Measurements from ENCODE around the gene OPCML. TPM values are rescaled to one million over a fixed set of nuclear protein-coding genes. Genes with fewer than 3 reads are reported as not detected.

OPCML gene
- total RNA-seq, 1 donor from 2014 or later = not detected

GRCh38 chr11:133219543-133219942 is 312.8 kb downstream of the OPCML start:
- ATAC-seq (ENCODE audit: low read depth) = no peak
- no peak for TF ChIP-seq CTCF (IDR thresholded peaks at IDR 0.05)
- H3K9me3 Mint-ChIP-seq = no peaks in the 10 kb centered on the region

GRCh38 chr11:133216813-133217212 is 315.5 kb downstream of the OPCML start:
- POLR2A ChIA-PET = no interaction called here
- Mint-ChIP-seq H3K9me3 (no peaks in the 10 kb centered on the region), H3K27ac (no peak overlapping the region), H3K27me3 (no peaks in the 10 kb centered on the region), H3K4me3 (no peak overlapping the region), H3K4me1 (no peaks in the 10 kb centered on the region), H3K36me3 (ENCODE audit: low read depth) (no peaks in the 10 kb centered on the region)
- DNase-seq (no peak), ATAC-seq (ENCODE audit: low read depth) (no peak)
- intact Hi-C loops (cut with micrococcal nuclease) = no loop called here
- no peak for TF ChIP-seq CTCF (IDR thresholded peaks at IDR 0.05)
- CTCF ChIA-PET = no interaction called here

More at GRCh38 chr11:133219543-133219942, 312.8 kb downstream of the OPCML start:
- intact Hi-C loops (cut with micrococcal nuclease) = no loop called here
- H3K4me3 Mint-ChIP-seq = no peak overlapping the region
- DNase-seq = no peak
- H3K36me3 Mint-ChIP-seq (ENCODE audit: low read depth) = no peaks in the 10 kb centered on the region
- POLR2A ChIA-PET = no interaction called here
- H3K4me1 Mint-ChIP-seq = no peaks in the 10 kb centered on the region
- CTCF ChIA-PET = no interaction called here
- H3K27ac Mint-ChIP-seq = no peak overlapping the region
- no peaks in the 10 kb centered on the region for H3K27me3 Mint-ChIP-seq

DNA sequence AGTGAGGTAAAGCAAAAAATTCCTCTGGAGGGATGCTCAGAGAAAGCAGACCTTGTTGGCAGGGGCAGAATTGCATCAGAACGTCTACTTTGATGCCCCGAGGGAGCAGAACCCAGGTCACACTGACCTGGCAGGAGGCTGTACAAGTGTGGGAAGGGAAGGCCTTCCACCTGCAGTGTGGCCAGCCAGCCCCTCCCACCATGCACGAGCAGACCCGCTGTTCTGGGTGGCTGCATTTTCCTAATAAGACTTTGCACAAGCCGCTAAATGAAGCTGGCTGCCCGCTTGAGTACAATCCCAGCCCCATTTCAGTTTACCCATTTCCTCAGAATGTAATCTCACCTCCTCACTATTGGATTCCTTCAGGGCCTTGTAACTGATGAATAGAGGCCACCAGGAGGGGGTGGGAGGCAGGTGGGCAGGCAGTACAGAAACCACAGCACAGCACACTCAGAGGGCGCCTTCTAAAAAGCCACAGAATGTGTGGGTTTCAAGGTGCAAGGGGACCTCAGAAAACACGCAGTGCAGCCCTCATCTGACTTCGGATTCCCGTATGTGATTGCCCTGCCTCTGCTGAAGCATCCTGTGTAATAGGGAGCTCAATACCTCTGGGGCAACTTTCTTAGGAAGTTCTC is 316.6 kb downstream of the OPCML start:
- ChIA-PET POLR2A (no interaction called here), CTCF (no interaction called here)
- no peak for TF ChIP-seq CTCF (IDR thresholded peaks at IDR 0.05)
- H3K4me1 Mint-ChIP-seq = no peaks in the 10 kb centered on the region
- no peak overlapping the region for H3K4me3 Mint-ChIP-seq
- intact Hi-C loops (cut with micrococcal nuclease) = no loop called here
- no peaks in the 10 kb centered on the region for H3K9me3 Mint-ChIP-seq
- H3K36me3 Mint-ChIP-seq (ENCODE audit: low read depth) = no peaks in the 10 kb centered on the region
- ATAC-seq (ENCODE audit: low read depth) = no peak
- no peaks in the 10 kb centered on the region for H3K27me3 Mint-ChIP-seq
- DNase-seq = no peak
- no peak overlapping the region for H3K27ac Mint-ChIP-seq

GRCh38 chr11:133214646-133215045 is 317.7 kb downstream of the OPCML start:
- Mint-ChIP-seq H3K4me1 (no peaks in the 10 kb centered on the region), H3K27me3 (no peaks in the 10 kb centered on the region), H3K9me3 (no peaks in the 10 kb centered on the region), H3K4me3 (no peak overlapping the region), H3K27ac (no peak overlapping the region), H3K36me3 (ENCODE audit: low read depth) (no peaks in the 10 kb centered on the region)
- ATAC-seq (ENCODE audit: low read depth) (no peak), DNase-seq (no peak)
- ChIA-PET POLR2A (no interaction called here), CTCF (no interaction called here)
- no peak for TF ChIP-seq CTCF (IDR thresholded peaks at IDR 0.05)
- intact Hi-C loops (cut with micrococcal nuclease) = no loop called here

- Mint-ChIP-seq H3K4me1 (no peaks in the 10 kb centered on the region), H3K27ac (no peak overlapping the region), H3K9me3 (no peaks in the 10 kb centered on the region), H3K4me3 (no peak overlapping the region), H3K36me3 (ENCODE audit: low read depth) (no peaks in the 10 kb centered on the region), H3K27me3 (no peaks in the 10 kb centered on the region)
- CTCF ChIA-PET = no interaction called here
- no peak for TF ChIP-seq CTCF (IDR thresholded peaks at IDR 0.05)
- no peak for DNase-seq
- intact Hi-C loops (cut with micrococcal nuclease) = no loop called here
- POLR2A ChIA-PET = no interaction called here
- ATAC-seq (ENCODE audit: low read depth) = no peak
Observed at GRCh38 chr11:133212201-133212600, 320.1 kb downstream of the OPCML start.

All from activated B cell treated with CpG ODN at 0.5 μM for 24 hours (primary cell).